Transverse colon (tissue), 4 donors: ENCODE data around the gene BDKRB2.

ENCODE experiments used
- CTCF ChIP-seq, 5 experiments: fragments of 200-600 bp in 3 of 5; fragments of 450-650 bp in 2 of 5; sonication (generic) in 3 of 5; IDR thresholded peaks; 1 replicate in 2 of 5; 2 replicates in 3 of 5; pipeline ENCODE4 v1.5.1; 2016 to 2017; ENCODE audit warnings: antibody characterized with exemption in 5 of 5, inconsistent platforms in 3 of 5, mild to moderate bottlenecking in 2 of 5, moderate library complexity in 1 of 5
- POLR2A ChIP-seq: fragments of 450-650 bp; IDR thresholded peaks from one replicate; pipeline ENCODE4 v1.6.1; 2016; ENCODE audit warnings: antibody characterized with exemption, mild to moderate bottlenecking, moderate library complexity
- POLR2AphosphoS5 ChIP-seq, 3 donors: sonication (generic); formaldehyde crosslinking; IDR thresholded peaks; one replicate each; pipeline ENCODE4 v1.6.1; 2016; ENCODE audit warnings: antibody characterized with exemption in 3 of 3

- TF ChIP-seq CTCF (IDR thresholded peaks at IDR 0.05) (no peak), POLR2AphosphoS5 (IDR thresholded peaks at IDR 0.05) (no peak), POLR2A (no peak)
These were observed 42.4 kb upstream of the BDKRB2 start for GRCh38 chr14:96162265-96162664.
